AG04449 (cell line): ENCODE measurements around the gene FRMD4A.

Experiments
- CTCF ChIA-PET: fragments of 350-600 bp; formaldehyde crosslinking; extraction: SDS; loops from one replicate; lab custom pipeline; 2021; ENCODE audit warnings: antibody characterized with exemption; lab: Yijun Ruan, JAX
- POLR2A ChIA-PET: fragments of 400-600, 350-600 bp; formaldehyde crosslinking; extraction: SDS; loops from one replicate; lab custom pipeline; 2020; ENCODE audit warnings: antibody characterized with exemption, inconsistent platforms; lab: Yijun Ruan, JAX
- DNase-seq: peaks from one replicate; pipeline ENCODE4 v3.0.0-alpha.2; 2010; ENCODE audit warnings: low read depth, low spot score
- H3K4me3 ChIP-seq: 2 replicates; pipeline ENCODE4 v1.5.1; 2011; ENCODE audit warnings: low read depth, mild to moderate bottlenecking, control low read depth, low read length
- CTCF ChIP-seq: IDR thresholded peaks from one replicate; pipeline ENCODE4 v1.5.1; 2011; ENCODE audit warnings: mild to moderate bottlenecking, moderate library complexity, low read length, control low read depth, inconsistent platforms; ENCODE audit not compliant: insufficient read depth; ENCODE audit errors: missing control alignments

FRMD4A gene

DNA sequence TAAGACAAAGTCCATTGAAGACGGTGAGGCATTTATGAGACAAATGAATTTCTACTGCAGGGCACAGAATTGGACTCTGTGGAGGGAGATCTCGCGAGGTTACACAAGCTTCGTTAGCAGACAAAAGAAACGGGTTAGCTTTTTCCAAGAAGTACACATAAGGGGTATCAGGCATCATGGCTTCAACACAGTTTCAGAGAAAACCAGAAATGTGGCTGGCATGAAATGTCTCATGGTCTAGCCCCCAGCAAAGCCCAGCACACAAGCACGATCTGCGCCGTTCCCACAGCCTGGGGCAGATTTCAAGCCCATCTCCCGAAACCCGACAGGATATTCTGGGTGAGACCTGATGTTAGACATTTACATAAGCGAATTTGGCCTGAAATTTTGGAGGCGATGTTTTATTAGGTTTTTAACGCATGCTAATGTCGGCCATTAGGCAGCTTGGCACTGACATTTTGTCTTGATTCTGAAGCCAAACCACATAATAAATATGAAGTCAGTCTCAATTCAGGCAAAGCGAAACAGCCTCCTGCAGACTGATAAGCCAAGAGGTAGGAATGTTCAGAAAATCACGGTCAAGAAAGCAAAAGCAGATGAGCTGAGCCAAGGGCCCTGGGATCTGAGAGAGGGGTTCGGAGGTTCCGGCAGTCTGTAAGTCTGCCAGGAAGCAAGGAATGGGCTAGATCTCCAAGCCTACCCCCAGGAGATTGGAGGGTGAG is 503.5 kb downstream of the FRMD4A start:
- no peak for DNase-seq
- TF ChIP-seq CTCF, result no peak
- ChIA-PET POLR2A (no interaction called here), CTCF (no interaction called here)
- no peak overlapping the region for H3K4me3 ChIP-seq

- POLR2A ChIA-PET, result no interaction called here
- TF ChIP-seq CTCF, result no peak
- no peak for DNase-seq
- no peak overlapping the region for H3K4me3 ChIP-seq
- CTCF ChIA-PET, result no interaction called here
These were observed 506.9 kb downstream of the FRMD4A start for GRCh38 chr10:13823709-13824405.

DNA sequence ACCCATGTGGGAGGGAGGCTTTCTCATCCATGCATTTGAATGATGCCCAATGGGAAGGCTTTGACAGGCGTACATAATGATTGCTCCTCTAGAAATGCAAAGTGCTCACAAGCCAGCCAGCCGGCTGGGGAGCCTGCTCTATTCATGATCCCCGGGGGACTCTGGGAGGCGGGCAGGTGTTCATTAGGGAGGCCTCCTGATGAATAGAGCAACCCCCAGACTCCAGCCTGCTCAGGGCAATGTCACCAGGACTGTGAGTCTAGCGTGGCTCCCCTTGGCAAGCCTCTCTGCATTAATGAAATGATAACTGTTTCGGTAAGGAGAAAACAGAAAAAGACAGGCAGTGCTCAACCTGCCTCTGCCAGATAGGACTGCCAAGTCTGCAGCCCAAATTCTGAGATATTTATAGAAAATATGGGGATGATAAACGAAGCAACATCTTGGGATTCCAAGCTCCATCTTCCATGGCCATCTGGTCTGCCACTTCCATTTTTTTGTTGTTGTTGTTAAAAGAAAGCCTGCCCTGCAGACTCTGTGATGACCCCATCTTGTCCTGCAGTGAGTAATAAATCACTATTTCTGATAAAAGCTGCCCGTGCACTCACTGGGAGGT is 507.5 kb downstream of the FRMD4A start:
- POLR2A ChIA-PET, result no interaction called here
- H3K4me3 ChIP-seq, result no peak overlapping the region
- TF ChIP-seq CTCF, result no peak
- DNase-seq, result no peak
- CTCF ChIA-PET, result interaction anchor here (1.1 kb wide), 1 partner anchor 8 kb away, joined by 3 read pairs; no protein-coding TSS in a partner anchor

- TF ChIP-seq CTCF, result no peak
- DNase-seq, result no peak
- no peak overlapping the region for H3K4me3 ChIP-seq
- ChIA-PET CTCF (interaction anchor here (0.6 to 1.1 kb wide), 2 partner anchors 9 to 11 kb away, joined by 3 read pairs; no protein-coding TSS in a partner anchor), POLR2A (no interaction called here)
These were observed 508.2 kb downstream of the FRMD4A start for GRCh38 chr10:13822490-13822889.

GRCh38 chr10:13820964-13821337 is 509.8 kb downstream of the FRMD4A start:
- no peak for DNase-seq
- TF ChIP-seq CTCF, result no peak
- CTCF ChIA-PET, result no interaction called here
- POLR2A ChIA-PET, result no interaction called here
- no peak overlapping the region for H3K4me3 ChIP-seq
